ENCODE measurements around the gene GTPBP8. TPM values are rescaled to one million over a fixed set of nuclear protein-coding genes. Genes with fewer than 3 reads are reported as not detected.

Gene GTPBP8
- total RNA-seq, result 26.6 and 30.9 TPM in 2 replicates

DNA sequence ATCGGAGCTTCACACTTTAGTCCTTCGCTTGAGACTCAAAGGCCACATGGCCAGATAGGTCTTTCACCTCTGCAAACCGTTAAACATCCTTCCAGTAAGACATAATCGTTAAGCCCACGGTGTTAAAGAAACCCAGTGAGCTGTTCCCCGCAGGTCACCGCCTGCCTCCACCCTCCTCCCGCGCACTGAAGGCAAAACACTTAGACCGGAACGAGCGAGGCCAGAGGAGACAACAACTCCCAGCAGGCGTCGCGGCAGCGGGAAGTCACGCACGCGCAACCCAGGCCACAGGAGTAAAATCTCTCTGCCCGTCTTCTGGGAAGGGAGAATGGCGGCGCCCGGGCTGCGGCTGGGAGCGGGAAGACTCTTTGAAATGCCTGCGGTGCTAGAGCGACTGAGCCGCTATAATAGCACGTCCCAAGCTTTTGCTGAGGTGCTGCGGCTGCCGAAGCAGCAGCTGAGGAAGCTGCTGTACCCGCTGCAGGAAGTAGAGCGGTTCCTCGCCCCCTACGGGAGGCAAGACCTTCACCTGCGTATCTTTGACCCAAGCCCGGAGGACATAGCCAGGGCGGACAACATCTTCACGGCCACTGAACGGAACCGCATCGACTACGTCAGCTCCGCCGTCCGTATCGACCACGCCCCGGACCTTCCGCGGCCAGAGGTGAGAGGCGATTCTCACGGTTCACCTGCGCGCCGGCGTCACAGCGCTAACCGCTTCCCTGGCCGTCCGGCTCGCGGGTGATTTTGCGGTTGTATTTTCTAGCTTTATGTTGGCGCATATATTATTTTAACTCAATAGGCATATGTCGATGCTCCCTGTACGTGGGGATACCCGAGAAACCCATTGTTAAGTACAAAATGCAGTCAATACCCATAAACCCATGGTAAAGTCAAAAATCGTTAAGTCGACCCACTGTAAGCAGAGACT, at the start of gene GTPBP8:
TSS of gene GTPBP8 (plus strand) at position 313 of the 931 bp plus-strand sequence. CDS start at position 329, 16 bp downstream.
- intact Hi-C loops (cut with micrococcal nuclease), result loop anchor here (1.0 to 5.0 kb wide), 10 partner anchors 11 to 706 kb away; partner anchors contain the start of genes SLC35A5 and USF3

- intact Hi-C loops (cut with micrococcal nuclease), result no loop called here
These were observed 42.4 kb upstream of the GTPBP8 start for GRCh38 chr3:112948346-112948838.

DNA sequence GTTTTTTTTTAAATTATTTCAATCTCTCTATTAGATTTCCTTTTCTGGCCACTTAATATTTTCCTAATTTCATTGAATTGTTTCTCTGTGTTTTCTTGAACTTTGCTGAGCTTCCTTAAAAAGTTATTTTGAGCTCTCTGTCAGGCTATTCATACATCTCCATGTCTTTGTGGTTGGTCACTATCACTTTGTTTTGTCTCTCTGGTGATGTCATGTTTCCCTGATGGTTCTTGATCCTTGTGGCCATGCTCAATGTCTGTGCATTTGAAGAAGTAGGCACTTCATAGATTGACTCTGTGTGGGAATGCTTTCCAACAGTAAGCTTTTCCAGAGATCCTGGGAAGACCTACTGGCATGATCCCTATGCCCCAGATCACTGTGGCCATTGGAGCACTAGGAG, 34.4 kb upstream of the GTPBP8 start:
- intact Hi-C loops (cut with micrococcal nuclease), result no loop called here

DNA sequence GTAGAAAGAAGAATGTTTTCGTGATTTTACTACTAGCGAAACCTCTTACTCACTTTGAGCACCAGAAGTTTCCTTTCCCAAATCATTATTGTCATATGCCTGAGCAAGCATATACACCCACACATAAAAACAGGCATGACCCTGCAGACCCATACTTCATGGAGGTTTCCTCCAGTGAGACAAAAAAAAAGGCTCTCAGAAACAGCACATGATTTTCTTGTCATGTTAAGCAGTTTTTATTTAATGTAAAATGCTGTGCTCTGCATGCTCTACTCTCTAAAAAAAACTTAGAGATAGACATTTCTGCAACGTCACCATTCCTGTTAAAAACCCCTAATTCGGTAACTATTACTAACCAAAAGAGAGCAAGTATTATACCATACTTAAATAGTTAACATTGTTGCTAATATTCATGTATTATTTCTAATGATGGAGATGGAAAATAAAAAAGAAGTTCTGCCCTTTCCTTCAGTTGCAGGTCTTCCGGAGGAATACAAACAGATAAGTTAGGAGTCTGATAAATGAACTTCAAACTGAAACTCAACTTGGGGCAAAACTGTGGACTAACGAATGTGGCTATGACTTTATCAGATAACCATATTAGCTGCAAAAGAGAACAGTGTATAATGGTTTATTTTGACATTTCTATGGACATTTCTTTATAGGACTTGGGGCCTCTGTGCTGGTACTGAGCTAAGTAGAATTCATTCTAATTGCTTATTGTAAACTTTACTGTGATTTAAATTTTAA, 31.8 kb upstream of the GTPBP8 start:
- intact Hi-C loops (cut with micrococcal nuclease), result no loop called here

DNA sequence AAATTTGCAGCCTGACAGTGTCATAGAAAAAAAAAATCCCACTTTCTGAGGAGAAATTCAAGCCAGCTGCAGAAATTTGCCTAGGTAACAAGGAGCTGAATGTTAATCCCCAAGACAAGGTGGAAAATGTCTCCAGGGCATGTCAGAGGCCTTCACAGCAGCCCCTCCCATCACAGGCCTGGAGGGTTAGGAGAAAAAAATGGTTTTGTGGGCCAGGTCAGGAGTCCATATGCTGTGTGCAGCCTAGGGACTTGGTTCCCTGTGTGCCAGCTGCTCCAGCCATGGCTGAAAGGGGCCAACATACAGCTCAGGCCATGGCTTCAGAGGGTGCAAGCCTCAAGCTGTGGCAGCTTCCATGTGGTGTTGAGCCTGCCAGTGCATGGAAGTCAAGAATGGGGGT, 27.1 kb upstream of the GTPBP8 start:
- intact Hi-C loops (cut with micrococcal nuclease), result no loop called here

- intact Hi-C loops (cut with micrococcal nuclease), result no loop called here
These were observed 25.1 kb upstream of the GTPBP8 start for GRCh38 chr3:112965656-112966055.

GRCh38 chr3:112966633-112967032, 24.2 kb upstream of the GTPBP8 start:
- intact Hi-C loops (cut with micrococcal nuclease), result no loop called here

- intact Hi-C loops (cut with micrococcal nuclease), result no loop called here
These were observed 23.4 kb upstream of the GTPBP8 start for GRCh38 chr3:112967425-112967824.

DNA sequence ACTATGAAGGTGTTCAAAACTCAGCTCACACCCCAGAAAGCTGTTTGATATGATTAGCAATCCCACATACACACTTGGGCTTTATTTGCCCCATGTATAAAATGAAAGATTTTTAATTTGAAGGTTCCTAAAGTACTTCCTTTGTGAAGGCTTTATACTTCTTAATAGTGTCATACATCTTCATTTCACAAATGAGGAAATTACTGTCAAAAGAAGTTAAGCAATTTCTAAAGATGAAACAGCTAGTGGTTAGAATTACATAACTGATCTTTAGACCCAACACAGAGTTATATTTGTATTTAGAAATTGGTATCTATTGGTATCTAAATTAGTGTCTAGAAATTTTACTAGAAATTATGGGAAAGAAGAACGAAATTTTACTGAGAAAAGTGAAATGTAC, 23.0 kb upstream of the GTPBP8 start:
- intact Hi-C loops (cut with micrococcal nuclease), result no loop called here

GRCh38 chr3:112972158-112972557, 18.6 kb upstream of the GTPBP8 start:
- intact Hi-C loops (cut with micrococcal nuclease), result loop anchor here (10.0 kb wide), 1 partner anchor 677 kb away; the partner anchor contains the start of gene SLC9C1

GRCh38 chr3:112973325-112974177, 17.2 kb upstream of the GTPBP8 start:
- intact Hi-C loops (cut with micrococcal nuclease), result loop anchor here (1.0 to 10.0 kb wide), 9 partner anchors 17 to 679 kb away; partner anchors contain the start of genes CD200R1L, GTPBP8, SLC35A5 and SLC9C1

DNA sequence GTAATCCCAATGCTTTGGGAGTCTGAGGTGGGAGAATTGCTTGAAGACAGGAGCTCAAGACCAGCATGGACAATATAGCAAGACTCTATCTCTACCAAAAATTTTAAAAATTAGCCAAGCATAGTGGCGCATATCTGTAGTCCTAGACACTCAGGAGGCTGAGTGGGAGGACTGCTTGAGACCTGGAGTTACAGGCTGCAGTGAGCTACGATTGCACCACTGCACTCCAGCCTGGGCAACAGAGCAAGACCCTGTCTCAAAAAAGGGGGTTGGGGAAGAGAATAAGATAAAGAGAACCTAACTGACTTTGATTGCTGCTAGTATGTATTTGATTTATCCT, 16.6 kb upstream of the GTPBP8 start:
- intact Hi-C loops (cut with micrococcal nuclease), result loop anchor here (2.0 to 10.0 kb wide), 2 partner anchors 127 to 679 kb away; partner anchors contain the start of genes CD200R1L and SLC9C1

- intact Hi-C loops (cut with micrococcal nuclease), result loop anchor here (2.0 to 10.0 kb wide), 2 partner anchors 128 to 680 kb away; partner anchors contain the start of genes CD200R1L and SLC9C1
These were observed 15.9 kb upstream of the GTPBP8 start, which contains the start of gene CD200R1 for GRCh38 chr3:112974894-112975293. Gene CD200R1, minus strand, starts transcription at chr3:112975103. Its CDS starts 246 bp downstream, at chr3:112974857.

- intact Hi-C loops (cut with micrococcal nuclease), result loop anchor here (10.0 kb wide), 1 partner anchor 681 kb away; the partner anchor contains the start of gene SLC9C1
These were observed 14.8 kb upstream of the GTPBP8 start for GRCh38 chr3:112976001-112976400.

- intact Hi-C loops (cut with micrococcal nuclease), result loop anchor here (10.0 kb wide), 1 partner anchor 682 kb away; the partner anchor contains the start of gene SLC9C1
These were observed 13.8 kb upstream of the GTPBP8 start for GRCh38 chr3:112976953-112977352.

- intact Hi-C loops (cut with micrococcal nuclease), result loop anchor here (1.0 to 10.0 kb wide), 6 partner anchors 11 to 685 kb away; partner anchors contain the start of genes GTPBP8 and SLC9C1
These were observed 11.4 kb upstream of the GTPBP8 start for GRCh38 chr3:112979244-112979832.

DNA sequence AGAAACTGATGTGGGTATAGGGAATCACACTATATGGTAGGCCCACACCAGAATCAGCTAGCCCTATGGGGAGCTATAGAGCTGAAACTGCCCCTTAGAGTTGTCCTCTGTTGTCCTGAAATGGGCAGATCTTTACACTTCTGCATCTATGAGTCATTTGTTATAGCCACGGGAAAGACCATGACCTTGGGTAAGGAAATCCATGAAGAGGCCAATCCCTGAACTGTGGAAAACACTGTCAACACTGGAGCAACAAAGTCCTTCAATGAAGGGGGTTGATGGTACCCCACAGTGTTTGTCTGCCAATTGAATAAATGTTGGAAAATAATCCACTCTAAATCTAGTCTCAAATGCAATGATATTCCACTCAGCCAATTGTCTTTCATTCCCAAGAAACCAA, 10.7 kb upstream of the GTPBP8 start:
- intact Hi-C loops (cut with micrococcal nuclease), result no loop called here

DNA sequence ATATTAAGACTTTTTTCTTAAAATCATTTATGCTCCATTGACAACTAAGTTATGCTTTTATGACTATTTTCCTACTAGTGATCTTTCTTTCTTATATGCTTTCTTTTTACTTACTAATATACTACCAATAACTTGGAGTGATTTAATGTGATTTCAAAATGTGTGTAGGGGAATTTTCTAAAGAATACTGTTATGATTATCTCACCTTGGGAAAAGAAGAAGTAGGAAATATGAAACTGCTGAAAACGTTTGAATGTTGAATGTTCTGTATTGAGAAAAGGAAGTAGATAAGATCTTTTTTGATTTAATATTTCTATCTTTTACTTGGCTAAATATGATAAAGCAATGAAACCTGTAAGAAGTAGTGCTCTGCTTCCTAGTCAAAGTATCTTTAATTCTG, 8.1 kb upstream of the GTPBP8 start:
- intact Hi-C loops (cut with micrococcal nuclease), result no loop called here

DNA sequence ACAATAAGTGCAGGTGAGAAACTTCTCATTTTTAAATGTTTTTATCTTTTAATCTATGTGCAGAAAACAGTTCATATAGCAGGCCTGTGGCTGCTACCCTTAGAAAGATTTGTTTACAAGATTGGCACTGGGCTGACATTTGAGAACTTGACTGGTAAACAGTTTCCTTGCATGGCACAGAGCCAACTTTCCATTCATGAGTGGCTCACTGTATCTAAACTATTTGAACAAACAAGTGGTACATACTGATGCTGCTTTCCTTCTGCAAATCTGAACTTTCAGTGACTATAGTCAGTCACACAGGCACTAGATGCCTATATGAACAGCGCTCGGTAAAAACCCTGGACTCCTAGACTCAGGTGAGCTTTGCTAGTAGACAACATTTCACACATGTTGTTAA, 6.3 kb upstream of the GTPBP8 start:
- intact Hi-C loops (cut with micrococcal nuclease), result no loop called here
